Subcutaneous adipose tissue (tissue), 4 donors: Measurements from ENCODE around the gene NTRK2. TPM values are rescaled to one million over a fixed set of nuclear protein-coding genes. Genes with fewer than 3 reads are reported as not detected.

Experiments used
- total RNA-seq, 4 donors: library from RNA; depleted of rRNA; stranded (reverse); fragments of >200 nt; gene quantifications; one replicate each; pipeline ENCODE4 v1.1.0, GENCODE V29; 2016
- TF ChIP-seq, protein P1 (sequence below): fragments of 450-650 bp; IDR thresholded peaks from one replicate; pipeline ENCODE4 v1.5.1; 2016; ENCODE audit warnings: low read depth, mild to moderate bottlenecking, control low read depth, antibody characterized with exemption, moderate library complexity

The NTRK2 gene
- total RNA-seq, 4 donors from 2014 or later = 51.5 to 105 (median 66.8) TPM

DNA sequence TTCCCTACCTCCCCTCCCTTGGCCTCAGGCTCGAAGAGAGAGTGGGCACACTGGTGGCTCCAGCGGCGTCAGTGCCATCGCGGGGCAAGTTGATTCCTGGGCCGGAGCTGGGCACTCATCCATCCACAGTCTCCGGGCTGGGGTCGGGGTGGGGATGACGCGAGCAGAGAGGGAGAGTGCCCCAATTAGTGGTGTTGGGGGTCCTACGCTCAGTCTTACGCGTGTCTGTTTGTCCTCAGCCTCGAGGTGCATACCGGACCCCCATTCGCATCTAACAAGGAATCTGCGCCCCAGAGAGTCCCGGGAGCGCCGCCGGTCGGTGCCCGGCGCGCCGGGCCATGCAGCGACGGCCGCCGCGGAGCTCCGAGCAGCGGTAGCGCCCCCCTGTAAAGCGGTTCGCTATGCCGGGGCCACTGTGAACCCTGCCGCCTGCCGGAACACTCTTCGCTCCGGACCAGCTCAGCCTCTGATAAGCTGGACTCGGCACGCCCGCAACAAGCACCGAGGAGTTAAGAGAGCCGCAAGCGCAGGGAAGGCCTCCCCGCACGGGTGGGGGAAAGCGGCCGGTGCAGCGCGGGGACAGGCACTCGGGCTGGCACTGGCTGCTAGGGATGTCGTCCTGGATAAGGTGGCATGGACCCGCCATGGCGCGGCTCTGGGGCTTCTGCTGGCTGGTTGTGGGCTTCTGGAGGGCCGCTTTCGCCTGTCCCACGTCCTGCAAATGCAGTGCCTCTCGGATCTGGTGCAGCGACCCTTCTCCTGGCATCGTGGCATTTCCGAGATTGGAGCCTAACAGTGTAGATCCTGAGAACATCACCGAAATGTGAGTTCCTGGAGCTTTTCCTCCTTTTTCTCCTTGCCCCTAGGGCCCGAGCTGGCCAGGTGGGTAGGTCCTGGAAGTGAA lies 861 bp downstream of the NTRK2 start:
- TF ChIP-seq, protein P1, sequence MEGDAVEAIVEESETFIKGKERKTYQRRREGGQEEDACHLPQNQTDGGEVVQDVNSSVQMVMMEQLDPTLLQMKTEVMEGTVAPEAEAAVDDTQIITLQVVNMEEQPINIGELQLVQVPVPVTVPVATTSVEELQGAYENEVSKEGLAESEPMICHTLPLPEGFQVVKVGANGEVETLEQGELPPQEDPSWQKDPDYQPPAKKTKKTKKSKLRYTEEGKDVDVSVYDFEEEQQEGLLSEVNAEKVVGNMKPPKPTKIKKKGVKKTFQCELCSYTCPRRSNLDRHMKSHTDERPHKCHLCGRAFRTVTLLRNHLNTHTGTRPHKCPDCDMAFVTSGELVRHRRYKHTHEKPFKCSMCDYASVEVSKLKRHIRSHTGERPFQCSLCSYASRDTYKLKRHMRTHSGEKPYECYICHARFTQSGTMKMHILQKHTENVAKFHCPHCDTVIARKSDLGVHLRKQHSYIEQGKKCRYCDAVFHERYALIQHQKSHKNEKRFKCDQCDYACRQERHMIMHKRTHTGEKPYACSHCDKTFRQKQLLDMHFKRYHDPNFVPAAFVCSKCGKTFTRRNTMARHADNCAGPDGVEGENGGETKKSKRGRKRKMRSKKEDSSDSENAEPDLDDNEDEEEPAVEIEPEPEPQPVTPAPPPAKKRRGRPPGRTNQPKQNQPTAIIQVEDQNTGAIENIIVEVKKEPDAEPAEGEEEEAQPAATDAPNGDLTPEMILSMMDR = no peak

DNA sequence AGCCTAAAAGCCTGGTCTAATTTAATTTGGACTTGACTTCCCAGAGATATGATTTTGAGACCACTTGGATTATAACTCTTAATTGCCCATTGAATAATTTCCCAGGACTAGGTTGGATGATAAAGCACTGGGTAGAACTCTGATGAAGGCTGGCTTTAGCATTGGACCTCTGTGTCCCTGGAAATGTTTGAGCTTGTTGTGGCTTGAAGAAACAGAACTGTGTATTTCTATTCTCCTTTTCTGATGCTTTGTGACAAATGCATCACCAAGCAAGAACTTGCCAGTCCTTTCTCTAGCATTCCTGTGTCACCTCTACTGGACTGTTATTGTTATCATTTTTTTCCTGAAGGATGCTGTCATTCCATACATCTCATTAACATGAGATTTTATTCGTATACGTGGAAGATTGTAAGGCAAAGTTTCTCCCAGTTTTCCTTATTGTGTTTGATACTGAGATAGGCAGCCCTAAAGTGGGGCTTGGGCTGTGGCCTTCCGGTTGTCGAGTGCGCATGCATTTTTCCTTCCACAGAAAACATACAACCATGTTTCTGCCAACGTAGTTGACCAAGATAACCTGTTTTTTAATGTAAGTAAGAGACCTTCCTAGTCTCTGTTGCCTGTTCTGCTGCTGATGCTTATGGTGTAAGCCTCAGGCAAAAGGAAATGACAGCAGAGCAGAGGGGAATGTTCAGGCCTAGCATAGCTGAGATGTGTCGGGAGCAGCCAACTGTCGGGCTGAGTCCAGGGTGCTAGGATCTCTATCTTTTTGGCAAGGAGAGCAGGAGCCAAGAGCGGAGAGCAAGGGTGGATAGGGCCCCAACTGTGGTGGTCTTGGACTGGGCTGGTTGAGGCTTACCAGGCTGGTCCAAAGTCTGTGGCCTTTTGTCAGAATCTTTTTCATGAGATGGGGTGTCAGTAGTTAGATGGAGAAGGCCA lies 2.3 kb downstream of the NTRK2 start:
- TF ChIP-seq, protein P1 = no peak

DNA sequence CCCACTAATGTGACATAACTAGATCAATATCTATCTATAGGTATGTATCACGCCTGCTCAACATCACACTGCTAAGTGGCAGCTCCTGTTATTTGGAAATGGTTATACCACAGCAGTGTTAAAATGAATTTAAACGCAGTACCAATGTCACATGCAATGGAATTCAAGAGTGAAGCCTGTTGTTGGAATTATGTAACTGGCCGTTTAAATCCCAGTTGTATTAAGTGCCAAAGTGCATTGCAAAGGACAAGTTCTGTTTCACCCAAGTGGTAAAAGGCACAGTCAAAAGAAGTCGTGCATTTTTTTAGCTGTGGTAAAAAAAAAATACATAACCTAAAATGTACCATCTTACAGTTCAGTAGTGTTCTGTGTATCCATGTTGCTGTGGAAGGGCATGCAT lies 4.3 kb downstream of the NTRK2 start:
- TF ChIP-seq, protein P1 = no peak

DNA sequence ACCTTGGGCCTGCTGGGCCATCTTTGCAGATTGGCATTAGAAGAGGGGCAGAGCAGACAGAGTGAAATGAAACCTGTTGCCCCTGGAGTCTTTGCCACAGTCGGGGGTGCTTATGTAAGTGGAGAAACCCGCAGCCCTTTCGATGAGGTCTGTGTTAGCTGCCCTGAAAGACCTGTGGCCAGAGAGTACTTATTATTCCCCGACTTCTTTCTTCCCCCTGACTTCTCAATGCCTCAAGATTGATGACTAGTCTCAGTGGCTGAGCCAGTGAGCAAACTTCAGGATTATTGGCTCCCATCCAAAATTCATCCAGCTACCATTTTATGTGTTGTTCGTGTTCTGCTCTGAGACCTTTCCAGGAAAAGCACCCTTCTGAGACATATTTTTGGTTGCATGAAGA lies 7.6 kb downstream of the NTRK2 start:
- TF ChIP-seq, protein P1 = no peak

DNA sequence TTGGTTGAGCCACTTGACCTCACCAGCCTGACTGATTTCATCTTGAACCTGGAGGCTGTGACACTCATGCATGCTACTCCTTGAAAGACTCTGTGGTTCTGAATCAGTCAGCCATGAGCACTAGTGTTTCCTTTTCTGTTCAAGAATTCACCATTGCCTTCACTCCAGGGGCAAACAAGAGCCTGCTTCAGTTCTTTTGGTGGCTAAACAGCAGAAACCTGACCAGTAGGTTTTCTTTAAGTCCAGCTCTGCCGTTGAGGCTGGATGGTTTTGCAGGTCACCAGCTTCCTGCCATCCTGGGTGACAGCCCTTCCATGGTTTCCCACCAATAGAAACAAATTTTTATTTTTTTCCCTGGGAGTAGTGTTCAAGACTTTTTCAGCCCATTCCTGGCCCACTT lies 10.0 kb downstream of the NTRK2 start:
- TF ChIP-seq, protein P1 = no peak

DNA sequence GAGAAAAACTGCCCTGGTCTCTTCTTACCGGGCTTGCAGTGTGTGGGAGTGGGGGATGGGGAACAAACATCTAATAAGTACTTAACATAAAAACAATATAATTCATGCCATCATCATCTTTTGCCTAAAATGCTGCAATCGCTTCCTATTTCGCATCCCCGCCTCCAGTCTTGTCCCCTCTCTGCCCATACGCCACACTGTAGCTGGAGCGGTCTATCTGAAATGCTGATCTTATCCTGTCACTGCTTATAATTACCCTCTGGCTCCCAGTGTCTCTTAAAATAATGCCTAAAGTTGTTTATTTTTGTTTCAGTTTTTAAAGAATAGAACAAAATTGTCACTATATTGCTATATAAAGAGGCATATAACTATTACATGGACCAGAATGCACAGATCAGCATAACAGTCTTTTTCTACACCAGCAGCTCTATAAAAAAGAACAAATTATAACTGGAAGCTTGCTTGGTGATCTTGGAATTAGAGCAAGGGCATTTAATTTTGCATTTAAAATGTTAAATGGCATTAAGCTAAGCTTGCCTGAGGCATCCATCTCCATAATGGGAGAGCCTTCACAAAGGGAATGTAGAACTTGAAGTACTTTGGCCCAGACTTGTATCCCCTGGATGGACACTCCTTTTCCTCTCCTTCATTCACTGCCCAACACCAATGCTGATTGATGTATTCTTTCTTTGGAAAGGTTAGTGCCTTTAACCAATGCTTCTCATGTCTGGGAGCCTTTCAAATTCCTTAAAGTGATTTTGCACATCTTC lies 12.2 kb downstream of the NTRK2 start:
- TF ChIP-seq, protein P1 = no peak
